GM19043 (cell line): ENCODE measurements around the gene INSL3.

Experiments
- ATAC-seq: cut with Tn5 transposase; IDR thresholded peaks from one replicate; pipeline ENCODE4 v1.9.1; 2021; ENCODE audit warnings: low read depth; ENCODE audit not compliant: unreplicated experiment

Gene INSL3, protein sequence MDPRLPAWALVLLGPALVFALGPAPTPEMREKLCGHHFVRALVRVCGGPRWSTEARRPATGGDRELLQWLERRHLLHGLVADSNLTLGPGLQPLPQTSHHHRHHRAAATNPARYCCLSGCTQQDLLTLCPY

DNA sequence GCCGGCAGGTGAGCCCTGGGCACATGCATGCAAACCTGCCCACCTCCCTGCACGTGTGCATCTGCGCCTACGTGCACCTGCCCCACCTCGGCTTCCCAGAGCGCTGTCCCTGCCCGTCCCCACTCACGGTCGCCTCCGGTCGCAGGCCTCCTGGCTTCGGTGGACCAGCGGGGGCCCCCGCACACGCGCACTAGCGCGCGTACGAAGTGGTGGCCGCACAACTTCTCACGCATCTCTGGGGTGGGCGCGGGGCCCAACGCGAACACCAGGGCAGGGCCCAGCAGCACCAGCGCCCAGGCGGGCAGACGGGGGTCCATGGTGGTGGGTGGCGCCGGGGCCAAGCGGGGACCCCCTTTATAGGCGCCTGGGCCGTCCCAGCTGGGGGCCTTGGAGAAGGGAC, at the start of gene INSL3:
INSL3 (minus strand) TSS at position 330 of the 400 bp plus-strand sequence; CDS start at position 317, 13 bp downstream.
- no peak for ATAC-seq

DNA sequence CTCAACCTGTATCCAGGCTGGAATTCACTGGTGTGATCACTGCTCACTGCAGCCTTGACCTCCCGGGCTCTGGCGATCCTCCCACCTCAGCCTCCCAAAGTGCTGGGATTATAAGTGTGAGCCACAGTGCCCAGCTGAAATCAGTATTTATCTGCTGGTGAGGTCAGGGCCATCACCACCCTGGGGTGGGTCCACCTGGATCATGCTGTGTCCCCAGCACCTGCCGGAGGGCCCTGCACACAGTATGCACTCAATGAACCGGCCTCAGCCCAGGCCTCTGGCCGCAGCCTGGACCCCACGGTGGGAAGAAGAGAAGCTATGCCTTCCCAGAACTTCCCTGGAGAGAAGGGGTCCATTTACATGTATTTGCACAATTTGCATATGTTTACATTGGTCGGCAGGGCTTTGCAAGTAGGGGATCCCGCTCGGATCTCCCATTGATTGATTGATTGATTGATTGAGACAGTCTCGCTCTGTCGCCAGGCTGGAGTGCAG, 47.8 kb upstream of the INSL3 start:
- ATAC-seq, result no peak

DNA sequence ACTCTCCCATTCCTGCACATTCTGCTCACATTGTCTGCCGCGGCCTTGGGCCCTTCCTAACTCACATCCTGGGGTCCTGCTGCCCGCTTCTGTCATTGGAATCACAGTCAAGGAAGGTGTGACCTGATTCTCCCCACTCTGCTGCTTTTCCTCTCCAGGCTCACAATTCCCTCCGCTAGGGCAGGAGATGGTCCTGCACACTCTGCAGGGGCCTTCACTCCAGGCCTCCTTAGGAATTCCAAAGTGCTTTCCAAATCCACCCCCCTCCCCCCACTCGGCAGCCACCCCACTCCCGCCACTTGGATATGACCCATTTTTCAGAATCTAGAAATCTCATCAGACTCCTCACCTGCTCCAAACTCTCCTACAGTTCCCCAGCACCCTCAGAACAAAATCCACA, 47.4 kb upstream of the INSL3 start:
- no peak for ATAC-seq

DNA sequence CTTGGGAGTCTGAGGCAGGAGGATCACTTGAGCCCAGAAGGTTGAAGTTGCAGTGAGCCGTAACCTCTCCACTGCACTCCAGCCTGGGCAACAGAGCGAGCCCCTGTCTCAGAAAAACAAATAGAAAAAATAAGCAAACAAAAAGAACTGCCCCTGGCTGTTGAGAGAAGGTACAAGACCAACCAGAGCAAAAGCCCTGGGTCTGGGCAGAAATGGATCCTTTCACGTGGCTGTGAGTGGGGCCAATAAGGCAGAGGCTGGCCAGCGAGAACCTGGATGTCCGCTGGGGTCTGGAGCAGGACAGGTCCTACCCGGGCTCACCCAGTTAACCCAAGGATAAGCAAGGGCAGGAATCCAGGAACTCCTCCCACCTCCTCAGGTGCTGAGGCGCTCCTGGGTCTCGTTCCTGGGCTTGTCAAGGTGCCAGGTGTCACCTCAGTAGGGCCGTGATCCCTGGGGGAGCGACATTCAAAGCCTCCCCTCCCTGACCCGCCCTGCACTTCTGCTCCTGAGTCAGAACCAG, 45.7 kb upstream of the INSL3 start:
- ATAC-seq, result no peak

DNA sequence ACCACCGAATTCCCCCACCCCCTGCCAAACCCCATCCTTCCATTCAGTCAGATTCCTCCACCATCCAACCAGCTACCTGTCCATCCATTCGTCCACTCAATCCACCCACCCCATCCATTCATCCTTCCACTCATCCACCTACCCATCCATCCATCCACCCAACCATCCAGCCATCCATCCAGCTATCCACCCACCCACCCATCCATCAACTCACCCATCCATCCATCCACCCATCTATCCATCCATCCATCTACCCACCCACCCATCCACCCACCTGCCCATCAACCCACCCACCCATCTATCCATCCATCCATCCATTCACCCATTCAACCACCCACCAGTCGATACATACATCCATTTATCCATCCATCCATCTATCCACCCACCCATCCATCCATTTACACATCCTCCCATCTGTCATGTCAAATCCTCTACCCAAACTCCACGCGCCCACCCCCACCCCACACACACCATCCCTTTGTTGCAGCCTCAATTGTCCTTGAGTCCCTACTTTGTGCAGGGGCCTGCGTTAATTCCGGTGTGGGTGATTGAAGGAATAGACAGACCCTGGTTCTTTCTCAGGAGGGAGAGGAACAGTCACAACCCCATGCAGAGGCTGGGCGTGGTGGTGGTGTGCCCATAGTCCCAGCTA, 45.1 kb upstream of the INSL3 start:
- no peak for ATAC-seq

DNA sequence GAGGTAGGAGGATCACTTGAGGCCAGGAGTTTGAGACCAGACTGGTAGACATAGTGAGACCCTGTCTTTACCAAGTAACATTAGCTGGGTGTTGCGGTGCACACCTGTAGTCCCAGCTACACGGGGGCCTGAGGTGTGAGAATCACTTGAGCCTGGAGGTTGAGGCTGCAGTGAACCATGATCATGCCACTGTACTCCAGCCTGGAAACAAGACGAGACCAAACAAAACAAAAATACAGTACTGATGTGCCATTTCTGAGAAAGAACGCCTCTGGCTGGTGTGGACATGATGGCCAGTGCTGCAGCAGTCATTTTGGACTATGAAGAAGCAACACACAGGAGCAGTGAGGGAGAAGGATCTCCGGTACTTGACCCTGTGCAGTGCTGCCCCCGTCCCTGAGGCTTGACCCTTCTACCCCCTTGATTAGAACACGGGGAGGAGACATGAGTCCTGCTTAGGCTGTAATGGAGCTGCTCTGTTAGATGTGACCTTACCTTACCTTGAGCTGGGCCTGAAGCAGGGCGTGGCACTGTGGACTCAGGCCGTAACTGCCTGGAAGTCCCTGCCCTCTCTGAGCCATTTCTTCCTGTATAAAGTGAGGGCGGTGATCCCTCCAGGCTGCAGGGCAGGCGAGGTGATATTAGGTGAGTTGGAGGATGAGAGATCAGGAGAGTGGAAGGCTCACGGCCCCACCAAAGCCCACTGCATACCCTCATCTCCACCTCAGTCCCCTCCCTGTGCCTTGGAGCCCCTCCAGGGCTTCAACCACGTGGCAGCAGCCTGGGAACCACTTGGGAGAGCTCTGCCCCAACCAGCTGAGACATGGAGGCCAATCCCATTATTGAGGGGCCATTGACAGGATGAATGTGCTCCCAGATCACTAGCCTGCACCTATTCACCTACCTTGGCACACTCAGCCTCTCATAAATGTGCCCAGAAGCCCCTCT, 44.3 kb upstream of the INSL3 start:
- ATAC-seq, result no peak

DNA sequence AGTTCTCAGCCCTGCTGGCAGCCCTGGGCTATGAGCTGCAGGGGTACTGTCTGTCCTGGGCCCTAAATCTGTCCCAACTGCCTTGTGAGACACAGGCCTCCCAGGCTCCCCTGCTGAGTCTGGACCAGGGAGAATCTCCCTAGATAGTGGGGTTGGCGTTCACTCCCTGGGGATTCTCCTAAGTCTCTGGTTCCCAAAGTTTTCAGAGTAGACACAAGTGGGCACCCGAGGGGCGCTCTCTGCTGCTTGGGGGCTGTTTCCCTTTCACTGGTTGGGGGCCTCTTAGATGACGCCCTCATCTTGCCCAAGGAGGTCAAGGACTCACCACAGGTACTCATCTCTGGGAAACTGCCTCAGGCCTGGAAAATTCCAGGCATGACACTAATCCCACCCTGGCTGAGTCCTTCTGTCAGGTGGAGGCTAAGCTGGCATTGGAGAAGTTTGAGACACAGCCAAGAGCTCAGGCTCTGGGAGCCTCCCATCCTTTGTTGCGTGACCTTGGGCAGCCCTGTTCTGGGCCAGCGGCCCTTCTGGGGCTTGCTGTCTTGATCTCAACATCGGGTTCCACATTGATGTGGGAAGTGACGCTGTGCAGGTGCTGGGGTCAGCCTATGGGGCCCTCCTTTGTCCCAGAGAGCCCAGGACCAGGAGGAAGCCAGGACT, 42.3 kb upstream of the INSL3 start:
- no peak for ATAC-seq

DNA sequence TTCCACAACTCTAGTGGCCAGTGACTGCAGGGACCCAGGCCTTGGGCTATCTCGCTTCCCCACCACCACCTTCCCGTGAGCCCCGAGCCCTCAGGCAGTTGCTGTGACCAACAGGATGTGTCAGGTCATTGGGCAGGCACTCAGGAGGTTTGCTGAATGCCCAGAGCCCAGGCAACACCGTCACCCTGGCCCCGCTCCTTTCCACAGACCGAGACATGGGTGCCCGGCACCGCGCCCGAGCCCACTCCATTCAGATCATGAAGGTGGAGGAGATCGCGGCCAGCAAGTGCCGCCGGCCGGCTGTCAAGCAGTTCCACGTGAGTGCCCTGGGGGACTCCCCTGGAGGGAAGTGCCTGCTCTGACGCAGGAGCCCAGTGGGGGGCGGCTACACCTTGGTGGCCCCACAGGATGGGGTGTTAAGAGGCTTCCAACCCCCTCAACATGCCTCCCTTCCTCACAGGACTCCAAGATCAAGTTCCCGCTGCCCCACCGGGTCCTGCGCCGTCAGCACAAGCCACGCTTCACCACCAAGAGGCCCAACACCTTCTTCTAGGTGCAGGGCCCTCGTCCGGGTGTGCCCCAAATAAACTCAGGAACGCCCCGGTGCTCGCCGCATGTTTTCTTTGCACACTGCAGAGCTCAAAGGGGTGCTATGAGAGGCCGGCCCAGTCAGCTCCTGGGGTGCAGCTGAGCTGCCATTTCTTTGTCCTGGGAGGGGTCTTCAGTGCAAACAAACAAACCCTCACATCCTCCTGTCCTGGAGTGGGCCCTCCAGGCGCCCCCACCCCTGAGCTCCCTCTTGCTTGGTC, 41.6 kb upstream of the INSL3 start:
- ATAC-seq, result no peak

DNA sequence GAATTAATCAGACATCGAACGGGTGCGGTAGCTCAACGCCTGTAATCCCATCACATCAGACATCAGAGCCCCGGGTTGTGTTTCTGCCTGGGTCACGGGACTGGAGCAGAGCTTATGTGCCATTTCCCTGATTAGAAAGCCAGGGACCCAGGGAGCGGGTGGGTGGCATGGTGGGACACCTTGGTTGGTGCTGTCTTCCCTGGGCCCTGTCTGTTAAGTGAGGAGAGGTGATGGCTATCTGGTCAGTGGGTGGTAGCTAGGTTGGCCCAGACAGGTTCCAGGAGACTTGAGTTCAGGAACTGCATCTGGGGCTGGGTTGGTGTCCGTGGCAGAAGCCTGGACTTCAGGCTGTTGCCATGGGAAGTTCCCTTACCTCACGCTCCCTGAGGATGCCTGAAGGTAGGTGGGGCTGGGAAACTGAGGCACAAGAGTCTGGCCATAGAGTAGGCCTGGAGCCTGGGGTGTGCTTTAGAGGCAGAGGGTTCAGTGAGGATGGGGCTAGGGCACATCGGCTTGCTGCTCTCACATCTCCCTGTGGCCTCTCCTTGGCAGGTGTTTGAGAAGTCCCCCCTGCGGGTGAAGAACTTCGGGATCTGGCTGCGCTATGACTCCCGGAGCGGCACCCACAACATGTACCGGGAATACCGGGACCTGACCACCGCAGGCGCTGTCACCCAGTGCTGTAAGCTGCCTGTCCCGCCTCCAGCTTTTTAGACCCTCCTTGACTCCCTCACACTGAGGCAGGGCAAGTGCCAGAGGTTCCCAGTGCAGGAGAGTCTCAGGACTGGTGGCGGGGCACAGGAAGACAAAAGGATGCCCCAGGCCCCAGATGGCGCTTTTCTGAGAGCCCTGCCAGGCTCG, 40.5 kb upstream of the INSL3 start:
- ATAC-seq, result no peak

DNA sequence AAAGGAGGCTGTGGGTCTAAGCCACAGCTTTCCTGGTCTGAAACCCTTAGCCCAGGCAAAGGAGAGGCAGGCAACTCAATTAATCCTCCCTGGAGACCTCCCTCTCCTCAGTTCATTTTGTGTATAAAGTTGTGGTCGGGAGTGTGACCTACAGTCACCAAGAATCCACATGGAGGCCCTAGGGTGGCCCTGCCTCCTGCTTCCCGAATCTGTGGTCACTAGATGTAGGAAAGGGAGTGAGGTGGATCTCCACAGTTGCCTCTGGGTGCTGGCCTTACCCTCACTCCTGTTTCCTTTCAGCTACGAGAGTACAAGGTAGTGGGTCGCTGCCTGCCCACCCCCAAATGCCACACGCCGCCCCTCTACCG, 39.7 kb upstream of the INSL3 start:
- ATAC-seq, result no peak

DNA sequence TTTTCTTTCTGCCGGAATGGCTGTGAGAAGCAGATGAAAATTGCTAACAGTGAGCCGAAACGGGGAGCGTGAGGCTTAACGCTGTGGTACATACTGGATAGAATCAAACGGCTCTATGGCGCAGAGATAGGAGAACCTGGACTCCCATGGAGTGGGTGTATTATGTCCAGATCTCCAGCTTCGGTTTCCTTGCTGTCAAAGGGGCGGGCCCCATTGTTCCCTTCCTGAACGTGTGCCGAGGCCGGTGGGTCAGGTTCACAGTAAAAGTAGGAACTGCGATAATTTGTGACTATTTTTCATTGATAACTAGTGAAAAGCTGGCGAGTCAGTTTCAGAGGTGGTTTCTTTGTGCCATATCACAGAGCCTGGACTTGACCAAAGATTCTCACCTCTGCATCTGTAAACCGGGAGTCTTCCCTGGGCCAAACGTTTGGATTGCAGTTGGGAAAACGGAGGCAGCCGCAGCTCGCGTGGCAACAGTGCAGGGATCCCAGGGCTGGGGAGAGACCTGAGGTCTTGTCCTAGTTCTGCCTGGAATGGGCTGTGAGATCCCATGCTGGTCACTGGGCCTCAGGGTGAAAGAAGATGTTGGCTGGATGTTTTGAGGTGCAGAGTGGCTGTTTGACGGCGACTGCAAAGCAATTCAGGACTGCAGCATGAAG, 39.1 kb upstream of the INSL3 start:
- ATAC-seq, result no peak

DNA sequence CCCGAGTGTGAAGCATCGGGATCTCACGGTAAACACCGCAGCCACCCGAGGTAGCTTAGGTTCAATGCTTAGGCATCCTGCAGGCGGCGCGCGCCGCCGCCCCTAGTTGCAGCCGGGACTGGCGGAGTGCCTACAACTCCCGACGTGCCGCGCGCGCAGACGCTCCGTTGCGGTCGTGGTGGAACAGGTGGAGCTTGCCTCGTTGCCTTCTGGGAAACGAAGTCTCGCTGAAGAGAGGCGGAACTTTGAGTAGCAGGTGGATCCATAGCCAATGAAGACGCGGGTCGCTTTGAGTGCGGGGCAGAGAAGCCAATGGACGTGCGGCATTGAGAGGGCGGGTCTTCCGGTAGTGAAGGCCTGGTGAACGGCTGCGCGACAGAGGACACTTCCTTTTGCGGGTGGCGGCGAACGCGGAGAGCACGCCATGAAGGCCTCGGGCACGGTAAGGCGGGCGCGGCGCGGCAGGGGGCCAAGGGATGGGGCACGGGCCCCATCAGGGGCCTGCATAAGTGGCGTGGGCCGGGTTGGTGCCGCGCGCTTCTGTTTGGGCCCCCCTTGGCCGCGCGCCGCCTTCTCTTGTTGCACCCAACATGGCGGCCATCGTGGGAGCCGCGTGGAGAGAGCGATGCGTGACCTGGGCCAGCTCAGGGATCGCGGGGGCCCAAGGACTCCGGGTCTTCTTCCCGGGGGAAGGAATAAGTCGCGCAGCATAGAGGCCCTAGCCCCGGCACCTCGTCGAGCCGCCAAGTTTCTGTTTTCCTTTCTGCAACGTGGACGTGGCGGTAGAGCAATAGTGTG, 38.4 kb upstream of the INSL3 start, which contains the start of gene RPL18A:
RPL18A (plus strand) TSS at position 378 of the 798 bp plus-strand sequence; CDS start at position 425, 47 bp downstream.
- ATAC-seq, result peak; percentile 96

DNA sequence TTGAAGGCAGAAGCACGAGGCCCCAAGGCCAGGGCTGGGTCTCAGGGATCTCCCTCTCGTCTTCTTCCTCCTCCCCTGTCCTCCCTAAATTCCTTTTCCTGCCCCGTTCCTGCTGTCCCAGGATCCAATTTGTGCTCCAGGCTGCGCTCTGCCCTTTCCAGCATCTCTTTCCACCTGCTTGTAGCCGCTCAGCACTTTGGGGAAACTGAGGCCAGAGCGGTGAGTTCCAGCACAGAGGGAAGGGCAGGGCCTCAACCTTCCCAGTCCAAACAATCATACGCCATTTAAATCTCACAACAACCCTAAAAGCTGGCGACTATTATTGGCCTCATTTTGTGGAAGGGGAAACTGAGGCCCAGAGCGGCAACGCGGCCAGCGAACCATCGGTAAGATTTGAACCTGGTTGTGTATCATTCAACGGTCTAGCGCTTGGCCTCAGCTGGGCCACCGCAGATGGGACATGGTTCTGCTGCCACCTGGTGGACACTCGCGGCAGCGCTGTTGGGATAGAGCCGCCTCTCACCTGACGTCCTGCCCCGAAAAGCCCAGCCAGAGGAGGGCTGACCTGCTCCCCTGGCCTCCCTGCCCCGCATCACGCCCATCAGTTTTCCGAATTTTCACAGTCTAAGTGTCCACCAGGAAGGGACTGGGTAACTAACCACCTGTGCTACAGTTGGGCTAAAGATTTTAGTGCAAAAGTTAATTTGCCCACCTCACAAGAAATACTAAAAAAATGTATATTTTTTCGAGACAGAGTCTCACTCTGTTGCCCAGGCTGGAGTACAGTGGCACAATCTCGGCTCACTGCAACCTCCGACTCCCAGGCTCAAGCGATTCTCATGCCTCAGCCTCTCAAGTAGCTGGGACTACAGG, 34.2 kb upstream of the INSL3 start:
- ATAC-seq, result no peak

DNA sequence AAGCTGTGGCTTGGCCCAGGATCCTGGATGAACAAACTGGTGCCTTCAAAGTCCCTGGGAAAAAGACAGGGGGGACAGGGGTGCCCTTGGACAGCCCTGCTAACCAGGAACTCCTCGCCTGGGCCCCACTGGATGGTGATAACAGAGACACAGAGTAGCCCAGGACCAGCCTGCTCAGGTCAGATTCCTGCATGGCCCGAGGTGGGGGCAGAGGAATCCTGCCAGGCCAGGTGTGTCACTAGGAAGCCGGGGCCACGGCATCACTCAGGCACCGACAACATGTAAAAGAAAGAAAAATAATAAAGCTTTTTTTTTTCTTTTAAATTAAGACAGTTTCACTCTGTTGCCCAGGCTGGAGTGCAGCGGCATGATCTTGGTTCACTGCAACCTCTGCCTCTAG, 32.7 kb upstream of the INSL3 start:
- ATAC-seq, result no peak

DNA sequence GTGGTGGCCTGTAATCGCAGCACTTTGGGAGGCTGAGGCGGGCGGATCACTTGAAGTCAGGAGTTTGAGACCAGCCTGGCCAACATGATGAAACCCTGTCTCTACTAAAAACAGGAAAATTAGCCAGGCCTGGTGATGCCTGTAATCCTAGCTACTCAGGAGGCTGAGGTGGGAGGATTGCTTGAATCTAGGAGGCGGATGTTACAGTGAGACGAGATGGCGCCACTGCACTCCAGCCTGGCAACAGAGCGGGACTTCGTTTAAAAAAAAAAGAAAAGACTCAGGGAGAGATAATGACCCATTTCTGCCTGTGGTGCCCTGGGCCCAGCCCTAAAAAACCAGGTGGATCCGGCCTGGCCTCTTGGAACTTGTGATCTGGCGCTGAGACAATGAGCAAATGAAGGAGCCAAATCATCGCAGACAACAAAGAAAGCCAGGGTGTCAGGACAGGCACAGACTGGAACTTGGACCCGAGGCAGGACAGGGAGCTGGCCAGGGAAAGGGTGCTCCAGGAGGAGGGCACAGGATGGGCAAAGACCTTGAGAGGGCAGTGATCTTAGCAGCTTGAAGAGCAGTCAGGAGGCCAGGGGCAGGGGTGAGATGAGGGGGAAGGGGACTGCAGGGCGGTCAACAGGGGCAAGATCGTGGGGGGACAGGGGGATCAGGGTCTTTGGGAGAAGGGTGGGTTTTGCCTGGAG, 27.4 kb upstream of the INSL3 start:
- ATAC-seq, result no peak
